HCT116 (cell line): ENCODE measurements around the gene JAM3. TPM values are rescaled to one million over a fixed set of nuclear protein-coding genes. Genes with fewer than 3 reads are reported as not detected.

Experiments
- ATAC-seq: fragments of 200-7000 bp; cut with Tn5 transposase; 2 replicates; pipeline ENCODE4 v1.9.1; 2020; ENCODE audit warnings: mild to moderate bottlenecking, moderate library complexity
- BruUV-seq: library from RNA; stranded (reverse); fragments of 400-500 nt; replicated peaks from 2 replicates; lab custom pipeline; 2021; lab: Mats Ljungman, UMichigan
- CTCF ChIA-PET: fragments of 300-600 bp; sonication (Branson Sonifier 250); formaldehyde crosslinking; loops from one replicate; lab custom pipeline; 2021; ENCODE audit warnings: antibody characterized with exemption; lab: Charles Lee
- POLR2A ChIA-PET: fragments of 300-600, 350-600 bp; sonication (Branson Sonifier 250); formaldehyde crosslinking; loops from one replicate; lab custom pipeline; 2021; ENCODE audit warnings: antibody characterized with exemption; lab: Charles Lee
- RAD21 ChIA-PET, 2 experiments: fragments of 300-600 bp; sonication (Branson Sonifier 250); formaldehyde crosslinking; loops; one replicate each; lab custom pipeline; 2023; ENCODE audit warnings: low total read pairs in 2 of 2; ENCODE audit not compliant: uncharacterized antibody in 2 of 2, unreplicated experiment in 2 of 2, low non-redundant PET in 1 of 2; lab: Charles Lee
- DNase-seq: peaks from one replicate; pipeline ENCODE4 v3.0.0-alpha.2; 2010; ENCODE audit warnings: low read depth, low spot score
- H2AFZ ChIP-seq: fragments of 200-600 bp; shearing (Covaris generic), sonication (generic); 2 replicates; pipeline ENCODE4 v1.6.1; 2017; ENCODE audit warnings: low read depth, mixed run types, mixed read lengths, antibody characterized with exemption, low read length; ENCODE audit not compliant: poor library complexity, severe bottlenecking
- H3K27ac ChIP-seq: 2 replicates; pipeline ENCODE4 v1.5.1; 2012; ENCODE audit warnings: low read depth, low read length
- H3K27me3 ChIP-seq: fragments of 200-600 bp; sonication (generic); 2 replicates; pipeline ENCODE4 v1.6.1; 2016; ENCODE audit warnings: mixed run types, low read length, mixed read lengths; ENCODE audit not compliant: insufficient read depth
- H3K36me3 ChIP-seq, 2 experiments: fragments of 200-500 bp in 1 of 2; fragments of 200-600 bp in 1 of 2; sonication (Bioruptor generic) in 1 of 2; sonication (generic) in 1 of 2; 2 replicates each; pipeline versions ENCODE4 v1.5.1 to v1.6.1; 2014 to 2016; ENCODE audit warnings: low read length in 2 of 2, inconsistent platforms in 1 of 2, mixed read lengths in 1 of 2, mixed run types in 1 of 2; ENCODE audit not compliant: insufficient read depth in 2 of 2, control insufficient read depth in 1 of 2
- H3K4me1 ChIP-seq, 2 experiments: fragments of 200-600 bp in 1 of 2; sonication (generic) in 1 of 2; 2 replicates each; pipeline versions ENCODE4 v1.5.1 to v1.6.1; 2012 to 2017; ENCODE audit warnings: low read length in 2 of 2, inconsistent platforms in 1 of 2, mild to moderate bottlenecking in 1 of 2, mixed read lengths in 1 of 2, mixed run types in 1 of 2, moderate library complexity in 1 of 2; ENCODE audit not compliant: insufficient read depth in 2 of 2, control insufficient read depth in 1 of 2
- H3K4me2 ChIP-seq: fragments of 200-600 bp; sonication (generic); 2 replicates; pipeline ENCODE4 v1.6.1; 2017; ENCODE audit warnings: mixed run types, low read length, mixed read lengths
- H3K4me3 ChIP-seq, 2 experiments: fragments of 200-600 bp in 1 of 2; sonication (generic) in 1 of 2; replicated peaks in 1 of 2; 2 replicates each; pipeline ENCODE4 v1.5.1; 2011 to 2016; ENCODE audit warnings: low read length in 2 of 2, control low read depth in 1 of 2, low read depth in 1 of 2, mild to moderate bottlenecking in 1 of 2, mixed read lengths in 1 of 2, mixed run types in 1 of 2
- H3K79me2 ChIP-seq: fragments of 200-600 bp; sonication (generic); 2 replicates; pipeline ENCODE4 v1.6.1; 2017; ENCODE audit warnings: mild to moderate bottlenecking, mixed run types, low read length, moderate library complexity, mixed read lengths; ENCODE audit not compliant: insufficient read depth
- H3K9ac ChIP-seq: fragments of 200-600 bp; sonication (generic); 2 replicates; pipeline ENCODE4 v1.6.1; 2016; ENCODE audit warnings: low read length, mixed read lengths
- H3K9me2 ChIP-seq: fragments of 200-600 bp; sonication (generic), shearing (Covaris generic); 2 replicates; pipeline ENCODE4 v1.6.1; 2017; ENCODE audit warnings: mixed run types, mild to moderate bottlenecking, moderate library complexity; ENCODE audit not compliant: insufficient read depth
- H3K9me3 ChIP-seq, 2 experiments: fragments of 200-500 bp in 1 of 2; fragments of 200-600 bp in 1 of 2; sonication (Bioruptor generic) in 1 of 2; sonication (generic) in 1 of 2; 2 replicates each; pipeline ENCODE4 v1.6.1; 2014 to 2017; ENCODE audit warnings: low read length in 2 of 2, mixed read lengths in 2 of 2, inconsistent platforms in 1 of 2, low read depth in 1 of 2, mild to moderate bottlenecking in 1 of 2, mixed run types in 1 of 2, moderate library complexity in 1 of 2; ENCODE audit not compliant: control insufficient read depth in 1 of 2, insufficient read depth in 1 of 2
- H4K20me1 ChIP-seq: fragments of 200-600 bp; sonication (generic), shearing (Covaris generic); 2 replicates; pipeline ENCODE4 v1.6.1; 2017; ENCODE audit warnings: mixed run types, mild to moderate bottlenecking, moderate library complexity; ENCODE audit not compliant: insufficient read depth
- CBX3 ChIP-seq: IDR thresholded peaks from 2 replicates; pipeline ENCODE4 v1.6.1; 2012; ENCODE audit warnings: low read depth
- EGR1 ChIP-seq: IDR thresholded peaks from 2 replicates; pipeline ENCODE4 v1.6.1; 2012; ENCODE audit warnings: low read depth
- EZH2 ChIP-seq: fragments of 200-600 bp; sonication (generic); IDR thresholded peaks from 2 replicates; pipeline ENCODE4 v1.6.1; 2017; ENCODE audit warnings: antibody characterized with exemption, mixed run types
- EZH2phosphoT487 ChIP-seq: fragments of 200-600 bp; IDR thresholded peaks from 2 replicates; pipeline ENCODE4 v1.6.1; 2018; ENCODE audit warnings: antibody characterized with exemption, borderline replicate concordance
- FOSL1 ChIP-seq: IDR thresholded peaks from 2 replicates; pipeline ENCODE4 v1.6.1; 2012; ENCODE audit warnings: low read depth
- POLR2AphosphoS5 ChIP-seq: IDR thresholded peaks from 2 replicates; pipeline ENCODE4 v1.6.1; 2011; ENCODE audit warnings: mild to moderate bottlenecking, low read depth, low read length, moderate library complexity
- RAD21 ChIP-seq: IDR thresholded peaks from 2 replicates; pipeline ENCODE4 v1.6.1; 2012; ENCODE audit warnings: low read depth, mild to moderate bottlenecking
- SP1 ChIP-seq: IDR thresholded peaks from 2 replicates; pipeline ENCODE4 v1.6.1; 2012; ENCODE audit warnings: low read depth
- SRF ChIP-seq: IDR thresholded peaks from 2 replicates; pipeline ENCODE4 v1.6.1; 2012; ENCODE audit warnings: low read depth
- TCF7L2 ChIP-seq: IDR thresholded peaks from 2 replicates; pipeline ENCODE4 v1.7.0; 2011; ENCODE audit warnings: borderline replicate concordance, inconsistent platforms; ENCODE audit not compliant: insufficient read depth, insufficient read length; ENCODE audit errors: extremely low read depth
- YY1 ChIP-seq: IDR thresholded peaks from 2 replicates; pipeline ENCODE4 v1.6.1; 2011; ENCODE audit warnings: low read length, low read depth, moderate library complexity, mild to moderate bottlenecking; ENCODE audit not compliant: insufficient replicate concordance; ENCODE audit errors: extremely low read depth
- ZFX ChIP-seq: fragments of 450-650 bp; IDR thresholded peaks from 2 replicates; pipeline ENCODE4 v1.6.1; 2017
- ZNF274 ChIP-seq: fragments of 200-500 bp; sonication (Bioruptor generic); IDR thresholded peaks from 2 replicates; pipeline ENCODE4 v1.6.1; 2014; ENCODE audit warnings: mild to moderate bottlenecking, low read depth, low read length, inconsistent platforms
- intact Hi-C: fragments of 100-400 bp; cut with micrococcal nuclease; formaldehyde crosslinking; loops from 2 replicates; pipeline ENCODE4 v1.10.0; 2022
- total RNA-seq: library from RNA; stranded (reverse); gene quantifications from one replicate; pipeline ENCODE4 v1.2.1, GENCODE V29; 2021; ENCODE audit not compliant: unreplicated experiment
- TF ChIP-seq, protein P1 (sequence below), 3 experiments: fragments of 200-600 bp in 1 of 3; sonication (generic) in 1 of 3; IDR thresholded peaks in 2 of 3; conservative IDR thresholded peaks in 1 of 3; 2 replicates each; pipeline ENCODE4 v1.5.1; 2012 to 2017; ENCODE audit warnings: low read depth in 2 of 3, low read length in 2 of 3, antibody characterized with exemption in 1 of 3, borderline replicate concordance in 1 of 3, control low read depth in 1 of 3, mild to moderate bottlenecking in 1 of 3, mixed read lengths in 1 of 3, mixed run types in 1 of 3, moderate library complexity in 1 of 3; ENCODE audit not compliant: insufficient read depth in 1 of 3
- TF ChIP-seq, protein P2 (sequence below): IDR thresholded peaks from 2 replicates; pipeline ENCODE4 v1.6.1; 2012; ENCODE audit warnings: low read depth

JAM3 gene
- total RNA-seq, 1 experiment from 2014 or later = 0.25 TPM

DNA sequence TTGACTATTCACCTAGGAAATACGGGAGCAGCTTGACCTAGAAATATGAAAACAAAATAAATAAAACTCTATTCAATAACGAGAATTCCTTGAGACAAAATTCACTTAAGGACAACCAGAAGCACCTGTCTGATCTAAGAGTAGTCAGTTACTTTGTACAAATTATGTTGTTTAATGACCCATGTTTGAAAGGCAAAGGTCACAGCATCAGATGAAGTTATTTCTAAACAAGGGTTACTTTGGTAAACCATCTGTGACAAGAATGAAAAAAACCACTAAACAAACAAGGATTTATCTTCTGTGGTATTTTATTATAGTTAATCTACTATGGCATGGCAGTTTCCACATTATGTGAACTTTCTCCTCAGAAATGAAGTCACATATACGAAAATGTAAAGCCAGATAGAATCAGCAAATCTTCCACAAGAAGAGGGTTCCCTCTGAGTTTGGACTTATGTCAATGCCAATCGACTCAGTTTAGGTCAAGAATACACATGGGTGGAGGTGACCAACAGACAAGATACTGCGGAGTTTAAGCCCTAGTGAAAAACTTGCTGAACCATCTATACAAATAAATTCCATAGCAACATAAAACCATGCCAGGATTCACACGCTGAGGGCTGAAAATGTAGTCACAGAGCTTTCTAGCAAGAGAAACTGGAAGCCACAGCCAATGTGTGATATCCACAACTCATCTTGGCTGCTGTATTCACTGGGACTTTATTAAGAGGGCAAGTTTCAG lies 101.5 kb downstream of the JAM3 start (continued):
- TF ChIP-seq POLR2AphosphoS5 (no peak), FOSL1 (no peak), ZNF274 (no peak), RAD21 (no peak), CBX3 (no peak)
- TF ChIP-seq, protein P1, sequence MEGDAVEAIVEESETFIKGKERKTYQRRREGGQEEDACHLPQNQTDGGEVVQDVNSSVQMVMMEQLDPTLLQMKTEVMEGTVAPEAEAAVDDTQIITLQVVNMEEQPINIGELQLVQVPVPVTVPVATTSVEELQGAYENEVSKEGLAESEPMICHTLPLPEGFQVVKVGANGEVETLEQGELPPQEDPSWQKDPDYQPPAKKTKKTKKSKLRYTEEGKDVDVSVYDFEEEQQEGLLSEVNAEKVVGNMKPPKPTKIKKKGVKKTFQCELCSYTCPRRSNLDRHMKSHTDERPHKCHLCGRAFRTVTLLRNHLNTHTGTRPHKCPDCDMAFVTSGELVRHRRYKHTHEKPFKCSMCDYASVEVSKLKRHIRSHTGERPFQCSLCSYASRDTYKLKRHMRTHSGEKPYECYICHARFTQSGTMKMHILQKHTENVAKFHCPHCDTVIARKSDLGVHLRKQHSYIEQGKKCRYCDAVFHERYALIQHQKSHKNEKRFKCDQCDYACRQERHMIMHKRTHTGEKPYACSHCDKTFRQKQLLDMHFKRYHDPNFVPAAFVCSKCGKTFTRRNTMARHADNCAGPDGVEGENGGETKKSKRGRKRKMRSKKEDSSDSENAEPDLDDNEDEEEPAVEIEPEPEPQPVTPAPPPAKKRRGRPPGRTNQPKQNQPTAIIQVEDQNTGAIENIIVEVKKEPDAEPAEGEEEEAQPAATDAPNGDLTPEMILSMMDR (IDR thresholded peaks at IDR 0.05 in 2 of 3, conservative IDR thresholded peaks at IDR 0.05 in 1 of 3; ENCODE audit: borderline replicate concordance in 1 of 3, insufficient read depth in 1 of 3, low read depth in 2 of 3, low read length in 2 of 3) = no peak

DNA sequence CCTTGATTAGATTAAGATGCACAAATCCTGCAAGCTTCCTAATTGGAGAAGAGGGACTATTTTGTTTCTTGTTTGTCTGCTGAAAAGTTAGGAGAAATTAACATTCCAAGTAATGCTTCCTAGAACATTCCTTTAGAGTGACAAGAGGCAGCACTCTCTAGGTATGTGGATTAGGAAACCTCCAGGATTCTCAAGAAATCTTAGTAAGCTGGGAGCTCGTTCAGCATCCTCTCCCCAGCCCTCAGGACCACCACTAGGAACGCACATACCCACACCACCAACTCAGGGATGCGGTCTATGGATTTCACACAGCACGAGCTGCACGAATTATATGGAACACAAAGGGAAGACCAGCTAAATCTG lies 102.0 kb downstream of the JAM3 start:
- ChIA-PET POLR2A (no interaction called here), CTCF (no interaction called here)
- no peaks in the 10 kb centered on the region for H3K4me1 ChIP-seq
- H3K79me2 ChIP-seq = no peaks in the 10 kb centered on the region
- no TSS peak for BruUV-seq
- H3K36me3 ChIP-seq = peaks cover 27 to 47% of the 10 kb centered on the region in 2 experiments
- H3K9me2 ChIP-seq = no peaks in the 10 kb centered on the region
- no peaks in the 10 kb centered on the region for H3K27me3 ChIP-seq
- no peak overlapping the region for H3K27ac ChIP-seq
- no peak for TF ChIP-seq ZFX
- TF ChIP-seq SP1 = no peak
- TF ChIP-seq EZH2phosphoT487 = no peak
- TF ChIP-seq, protein P2, sequence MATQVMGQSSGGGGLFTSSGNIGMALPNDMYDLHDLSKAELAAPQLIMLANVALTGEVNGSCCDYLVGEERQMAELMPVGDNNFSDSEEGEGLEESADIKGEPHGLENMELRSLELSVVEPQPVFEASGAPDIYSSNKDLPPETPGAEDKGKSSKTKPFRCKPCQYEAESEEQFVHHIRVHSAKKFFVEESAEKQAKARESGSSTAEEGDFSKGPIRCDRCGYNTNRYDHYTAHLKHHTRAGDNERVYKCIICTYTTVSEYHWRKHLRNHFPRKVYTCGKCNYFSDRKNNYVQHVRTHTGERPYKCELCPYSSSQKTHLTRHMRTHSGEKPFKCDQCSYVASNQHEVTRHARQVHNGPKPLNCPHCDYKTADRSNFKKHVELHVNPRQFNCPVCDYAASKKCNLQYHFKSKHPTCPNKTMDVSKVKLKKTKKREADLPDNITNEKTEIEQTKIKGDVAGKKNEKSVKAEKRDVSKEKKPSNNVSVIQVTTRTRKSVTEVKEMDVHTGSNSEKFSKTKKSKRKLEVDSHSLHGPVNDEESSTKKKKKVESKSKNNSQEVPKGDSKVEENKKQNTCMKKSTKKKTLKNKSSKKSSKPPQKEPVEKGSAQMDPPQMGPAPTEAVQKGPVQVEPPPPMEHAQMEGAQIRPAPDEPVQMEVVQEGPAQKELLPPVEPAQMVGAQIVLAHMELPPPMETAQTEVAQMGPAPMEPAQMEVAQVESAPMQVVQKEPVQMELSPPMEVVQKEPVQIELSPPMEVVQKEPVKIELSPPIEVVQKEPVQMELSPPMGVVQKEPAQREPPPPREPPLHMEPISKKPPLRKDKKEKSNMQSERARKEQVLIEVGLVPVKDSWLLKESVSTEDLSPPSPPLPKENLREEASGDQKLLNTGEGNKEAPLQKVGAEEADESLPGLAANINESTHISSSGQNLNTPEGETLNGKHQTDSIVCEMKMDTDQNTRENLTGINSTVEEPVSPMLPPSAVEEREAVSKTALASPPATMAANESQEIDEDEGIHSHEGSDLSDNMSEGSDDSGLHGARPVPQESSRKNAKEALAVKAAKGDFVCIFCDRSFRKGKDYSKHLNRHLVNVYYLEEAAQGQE = no peak
- TF ChIP-seq EZH2 = no peak
- no peak for TF ChIP-seq TCF7L2
- TF ChIP-seq SRF = no peak
- no peak for TF ChIP-seq EGR1
- no peak for TF ChIP-seq CBX3
- TF ChIP-seq, protein P1 (IDR thresholded peaks at IDR 0.05 in 2 of 3, conservative IDR thresholded peaks at IDR 0.05 in 1 of 3; ENCODE audit: borderline replicate concordance in 1 of 3, insufficient read depth in 1 of 3, low read depth in 2 of 3, low read length in 2 of 3) = no peak
- no peak for TF ChIP-seq YY1
- no peak for TF ChIP-seq FOSL1
- TF ChIP-seq, all 23 proteins: peak for 0
- H4K20me1 ChIP-seq = no peaks in the 10 kb centered on the region
- RAD21 ChIA-PET = no interaction called here
- no peak overlapping the region for H3K4me2 ChIP-seq
- no peaks in the 10 kb centered on the region for H3K9me3 ChIP-seq
- no peak overlapping the region for H2AFZ ChIP-seq
- H3K9ac ChIP-seq = no peak overlapping the region
- no peak overlapping the region for H3K4me3 ChIP-seq
- no peak for DNase-seq
- intact Hi-C loops = no loop called here
- ATAC-seq = no peak
